ENCODE measurements around the gene MYLK4.

DNA sequence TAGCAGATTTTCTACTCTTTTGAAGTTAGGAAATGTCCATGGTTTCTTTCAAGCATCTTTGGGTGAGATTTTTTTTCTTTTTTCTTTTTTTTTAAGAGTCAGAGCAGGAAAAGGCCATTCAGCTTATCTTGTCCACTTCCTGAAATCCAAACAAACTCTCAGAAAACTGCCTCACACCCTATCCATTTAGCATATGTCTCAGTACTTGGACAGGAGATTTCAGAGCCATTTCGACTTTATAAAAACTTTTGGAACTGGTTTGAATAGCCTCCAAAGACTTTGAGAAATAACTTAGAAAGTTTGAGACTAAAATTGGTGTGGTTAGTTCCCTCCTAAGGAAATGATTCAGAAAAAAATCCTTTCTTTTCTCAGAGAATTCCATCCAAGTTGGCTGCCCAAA is 125.1 kb downstream of the MYLK4 start:
- TF ChIP-seq POLR2A (IDR thresholded peaks at IDR 0.05; ENCODE audit: low read depth, low read length), result no peak
- no peak for TF ChIP-seq TAF1 (IDR thresholded peaks at IDR 0.05; ENCODE audit: borderline replicate concordance, low read depth, low read length)

All from GM12892 (cell line).